A549 (cell line): ENCODE results near the gene KIF16B. TPM values are rescaled to one million over a fixed set of nuclear protein-coding genes. Genes with fewer than 3 reads are reported as not detected.

Source experiments
- ATAC-seq, 2 experiments: fragments of 200-7000 bp in 1 of 2; fragments of >200 bp in 1 of 2; cut with Nextera tagmentation in 1 of 2; cut with Tn5 transposase in 1 of 2; 3 replicates each; pipeline versions ENCODE4 v1.8.0 to v1.9.1; 2018 to 2020; ENCODE audit warnings: mild to moderate bottlenecking in 1 of 2, moderate library complexity in 1 of 2
- CTCF ChIA-PET: fragments of 300-600 bp; sonication (Branson Sonifier 250); formaldehyde crosslinking; extraction: SDS; loops from one replicate; lab custom pipeline; 2021; ENCODE audit warnings: antibody characterized with exemption, inconsistent platforms; lab: Yijun Ruan, JAX
- POLR2A ChIA-PET: fragments of 350-600 bp; formaldehyde crosslinking; extraction: SDS; loops from one replicate; lab custom pipeline; 2021; ENCODE audit warnings: antibody characterized with exemption, inconsistent platforms; lab: Yijun Ruan, JAX
- DNase-seq, 2 experiments: peaks; one replicate each; pipeline versions ENCODE4 v3.0.0 to v3.0.0-alpha.2; 2011 to 2016; ENCODE audit warnings: low read depth in 1 of 2, low spot score in 1 of 2
- FAIRE-seq: peaks from 2 replicates; lab custom pipeline; 2011; peaks lifted over from hg19 to GRCh38; lab: Jason Lieb, UNC
- H3K27ac ChIP-seq, 2 experiments: fragments of >200 bp; sonication (Bioruptor Twin); formaldehyde crosslinking; 3 replicates each; pipeline ENCODE4 v1.5.1; 2016 to 2017
- H3K4me1 ChIP-seq: fragments of >200 bp; sonication (Bioruptor Twin); formaldehyde crosslinking; 3 replicates; pipeline ENCODE4 v1.6.1; 2016
- H3K4me2 ChIP-seq: fragments of >200 bp; sonication (Bioruptor Twin); formaldehyde crosslinking; 3 replicates; pipeline ENCODE4 v1.6.1; 2016
- H3K4me3 ChIP-seq: fragments of >200 bp; sonication (Bioruptor Twin); formaldehyde crosslinking; 3 replicates; pipeline ENCODE4 v1.5.1; 2016
- H3K9me3 ChIP-seq: fragments of >200 bp; sonication (Bioruptor Twin); formaldehyde crosslinking; 3 replicates; pipeline ENCODE4 v1.6.1; 2016
- ATOH8 ChIP-seq: fragments of 250-450 bp; sonication (Bioruptor Pico); IDR thresholded peaks from 2 replicates; pipeline ENCODE4 v1.5.0; 2020; ENCODE audit warnings: low read depth, mild to moderate bottlenecking, moderate library complexity
- BCL3 ChIP-seq: fragments of >200 bp; sonication (Bioruptor Twin); formaldehyde crosslinking; IDR thresholded peaks from 3 replicates; pipeline ENCODE4 v1.6.1; 2016
- BHLHE40 ChIP-seq: IDR thresholded peaks from 2 replicates; pipeline ENCODE4 v1.6.1; 2012; ENCODE audit warnings: low read depth, low read length, inconsistent platforms
- CBX2 ChIP-seq: fragments of 200-600 bp; sonication (generic); IDR thresholded peaks from 2 replicates; pipeline ENCODE4 v1.6.1; 2016; ENCODE audit warnings: low read depth, mild to moderate bottlenecking, borderline replicate concordance
- CHD2 ChIP-seq: fragments of 150-350 bp; IDR thresholded peaks from 2 replicates; pipeline ENCODE4 v1.6.1; 2014; ENCODE audit warnings: low read length; ENCODE audit not compliant: partially characterized antibody
- CHD4 ChIP-seq: fragments of 200-600 bp; sonication (generic); IDR thresholded peaks from 2 replicates; pipeline ENCODE4 v1.6.1; 2016; ENCODE audit warnings: antibody characterized with exemption, mild to moderate bottlenecking, borderline replicate concordance
- E2F6 ChIP-seq: IDR thresholded peaks from 2 replicates; pipeline ENCODE4 v1.6.1; 2012; ENCODE audit warnings: low read depth, borderline replicate concordance
- EHMT2 ChIP-seq: fragments of 200-600 bp; sonication (generic); IDR thresholded peaks from 2 replicates; pipeline ENCODE4 v1.6.1; 2016; ENCODE audit warnings: antibody characterized with exemption, low read depth, mild to moderate bottlenecking, moderate library complexity
- FOSB ChIP-seq: fragments of 250-450 bp; sonication (Bioruptor Pico); IDR thresholded peaks from 2 replicates; pipeline ENCODE4 v1.5.0; 2020; ENCODE audit warnings: mild to moderate bottlenecking, moderate library complexity
- GATA3 ChIP-seq: IDR thresholded peaks from 2 replicates; pipeline ENCODE4 v1.6.1; 2012; ENCODE audit warnings: borderline replicate concordance
- HES2 ChIP-seq: fragments of >200 bp; sonication (Bioruptor Twin); formaldehyde crosslinking; IDR thresholded peaks from 2 replicates; pipeline ENCODE4 v1.6.1; 2016
- HEYL ChIP-seq: fragments of 250-450 bp; sonication (Bioruptor Pico); IDR thresholded peaks from 2 replicates; pipeline ENCODE4 v1.8.0; 2021; ENCODE audit warnings: mild to moderate bottlenecking, moderate library complexity
- HMGXB4 ChIP-seq: fragments of 250-450 bp; sonication (Bioruptor Pico); IDR thresholded peaks from 2 replicates; pipeline ENCODE4 v1.5.0; 2021; ENCODE audit warnings: mild to moderate bottlenecking, moderate library complexity, borderline replicate concordance
- JUN ChIP-seq, 2 experiments: fragments of >200 bp; sonication (Bioruptor Twin); formaldehyde crosslinking; IDR thresholded peaks; 2 replicates in 1 of 2; 3 replicates in 1 of 2; pipeline ENCODE4 v1.6.1; 2016 to 2017
- KDM1A ChIP-seq: fragments of 200-600 bp; sonication (generic); IDR thresholded peaks from 2 replicates; pipeline ENCODE4 v1.6.1; 2016; ENCODE audit warnings: low read depth, mild to moderate bottlenecking
- MAFK ChIP-seq: fragments of 450-650 bp; IDR thresholded peaks from 2 replicates; pipeline ENCODE4 v1.6.1; 2014; ENCODE audit not compliant: partially characterized antibody
- MAX ChIP-seq: IDR thresholded peaks from 2 replicates; pipeline ENCODE4 v1.6.1; 2012
- MAZ ChIP-seq: fragments of 150-350 bp; IDR thresholded peaks from 2 replicates; pipeline ENCODE4 v1.6.1; 2014; ENCODE audit warnings: antibody characterized with exemption, low read depth, low read length, borderline replicate concordance
- PHF8 ChIP-seq: fragments of 200-600 bp; sonication (generic); IDR thresholded peaks from 2 replicates; pipeline ENCODE4 v1.6.1; 2016; ENCODE audit warnings: low read depth, mild to moderate bottlenecking, antibody characterized with exemption, moderate library complexity, borderline replicate concordance
- POLR2AphosphoS2 ChIP-seq: conservative IDR thresholded peaks from 2 replicates; pipeline ENCODE4 v1.6.1; 2012; ENCODE audit warnings: low read length, improper control_type of control experiment, inconsistent platforms
- RARB ChIP-seq: fragments of 250-450 bp; sonication (Bioruptor Pico); IDR thresholded peaks from 2 replicates; pipeline ENCODE4 v1.8.0; 2021; ENCODE audit warnings: mild to moderate bottlenecking, moderate library complexity
- RCOR1 ChIP-seq: fragments of 150-350 bp; IDR thresholded peaks from 2 replicates; pipeline ENCODE4 v1.6.1; 2014; ENCODE audit warnings: antibody characterized with exemption, low read length, low read depth
- RFX5 ChIP-seq: fragments of 450-650 bp; IDR thresholded peaks from 2 replicates; pipeline ENCODE4 v1.7.1; 2014; ENCODE audit warnings: antibody characterized with exemption, mild to moderate bottlenecking, moderate library complexity
- RNF2 ChIP-seq: fragments of 200-600 bp; sonication (generic); IDR thresholded peaks from 2 replicates; pipeline ENCODE4 v1.6.1; 2016; ENCODE audit warnings: low read depth, mild to moderate bottlenecking, antibody characterized with exemption, moderate library complexity, borderline replicate concordance
- SMC3 ChIP-seq: fragments of >200 bp; sonication (Bioruptor Twin); formaldehyde crosslinking; IDR thresholded peaks from 3 replicates; pipeline ENCODE4 v1.6.1; 2018; ENCODE audit warnings: inconsistent platforms
- TP53 ChIP-seq: fragments of 250-450 bp; sonication (Bioruptor Pico); IDR thresholded peaks from 2 replicates; pipeline ENCODE4 v1.5.0; 2021; ENCODE audit warnings: mild to moderate bottlenecking, moderate library complexity
- ZFP36 ChIP-seq: fragments of 450-650 bp; IDR thresholded peaks from 2 replicates; pipeline ENCODE4 v1.6.1; 2014; ENCODE audit warnings: borderline replicate concordance; ENCODE audit not compliant: partially characterized antibody
- ZSCAN20 ChIP-seq: fragments of 250-450 bp; sonication (Bioruptor Pico); IDR thresholded peaks from 2 replicates; pipeline ENCODE4 v1.8.0; 2022; ENCODE audit warnings: mild to moderate bottlenecking, moderate library complexity
- WGBS: methylation state at CpG from one replicate; pipeline ENCODE4 v1.1.6; 2017; ENCODE audit errors: missing lambda C conversion rate; 5-methylcytosine and 5-hydroxymethylcytosine counted together
- polyA plus RNA-seq, 4 experiments: library from polyadenylated mRNA; depleted of rRNA in 3 of 4; stranded (reverse); fragments of >200 nt; fragmentation: RNase III in 1 of 4; extraction: RNeasy Plus Mini Kit Qiagen cat#74134 plus additional on column Dnase treatment in 1 of 4; gene quantifications; 2 replicates in 3 of 4; 3 replicates in 1 of 4; pipeline ENCODE4 v1.2.3, GENCODE V29; 2011 to 2017

Gene KIF16B
- polyA plus RNA-seq, 2 of the 4 experiments (the other 2 are of a cell fraction) = 14.1 to 23.3 TPM

GRCh38 chr20:16302818-16303217 is 270.4 kb downstream of the KIF16B start:
- Histone ChIP-seq H3K27ac (no peak overlapping the region), H3K4me3 (no peak overlapping the region), H3K9me3 (peaks cover 22% of the 10 kb centered on the region), H3K4me2 (no peak overlapping the region), H3K4me1 (no peaks in the 10 kb centered on the region)
- DNase-seq = no peak
- TF ChIP-seq RFX5 = no peak
- no peak for ATAC-seq
- FAIRE-seq = no peak
- WGBS = 22% methylated on average over 1 of the region's 1 CpG
- ChIA-PET CTCF (no interaction called here), POLR2A (no interaction called here)

- Histone ChIP-seq H3K27ac (no peak overlapping the region), H3K4me3 (no peak overlapping the region), H3K4me2 (no peak overlapping the region), H3K9me3 (peaks cover 22% of the 10 kb centered on the region), H3K4me1 (no peaks in the 10 kb centered on the region)
- TF ChIP-seq MAFK (no peak), HMGXB4 (CRISPR knock-in tag) (no peak), RCOR1 (no peak), MAZ (no peak), TP53 (CRISPR knock-in tag) (no peak), CHD4 (no peak), RNF2 (no peak), CHD2 (no peak), BHLHE40 (no peak), POLR2AphosphoS2 (no peak), GATA3 (no peak), SMC3 (no peak), MAX (no peak), BCL3 (no peak)
- DNase-seq (no peak), FAIRE-seq (no peak), ATAC-seq (no peak)
- CTCF ChIA-PET = no interaction called here
- POLR2A ChIA-PET = no interaction called here
- 51% methylated on average over 1 of the region's 1 CpG for WGBS
Measured at GRCh38 chr20:16301986-16302385, 271.3 kb downstream of the KIF16B start.

GRCh38 chr20:16299897-16300296 is 273.4 kb downstream of the KIF16B start:
- 79% methylated on average over 6 of the region's 6 CpGs for WGBS
- Histone ChIP-seq H3K4me1 (no peaks in the 10 kb centered on the region), H3K4me3 (no peak overlapping the region), H3K4me2 (no peak overlapping the region), H3K27ac (no peak overlapping the region), H3K9me3 (peaks cover 22% of the 10 kb centered on the region)
- DNase-seq (no peak), FAIRE-seq (peak; percentile 18), ATAC-seq (no peak)
- ChIA-PET CTCF (no interaction called here), POLR2A (no interaction called here)
- no peak for TF ChIP-seq FOSB (CRISPR knock-in tag)
- TF ChIP-seq JUN (IDR thresholded peaks at IDR 0.05) = no peak
- no peak for TF ChIP-seq KDM1A
- no peak for TF ChIP-seq PHF8
- no peak for TF ChIP-seq RNF2
- no peak for TF ChIP-seq ATOH8 (CRISPR knock-in tag)
- TF ChIP-seq EHMT2 = no peak
- no peak for TF ChIP-seq ZSCAN20 (CRISPR knock-in tag)
- no peak for TF ChIP-seq MAFK
- TF ChIP-seq E2F6 = no peak
- no peak for TF ChIP-seq RARB
- no peak for TF ChIP-seq HES2
- TF ChIP-seq HEYL (CRISPR knock-in tag) = no peak
- no peak for TF ChIP-seq CHD4
- TF ChIP-seq ZFP36 = no peak
- TF ChIP-seq CBX2 = no peak
